Endothelial cell of umbilical vein (primary cell): ENCODE data around the gene NDST3. TPM values are rescaled to one million over a fixed set of nuclear protein-coding genes. Genes with fewer than 3 reads are reported as not detected.

Experiments used
- BruUV-seq: library from RNA; stranded (reverse); fragments of 400-500 nt; replicated peaks from 2 replicates; lab custom pipeline; 2021; lab: Mats Ljungman, UMichigan
- CTCF ChIA-PET: fragments of 300-600, 350-600 bp; sonication (Branson Sonifier 250); formaldehyde crosslinking; loops from one replicate; lab custom pipeline; 2021; ENCODE audit warnings: antibody characterized with exemption, inconsistent platforms; lab: Charles Lee
- POLR2A ChIA-PET: fragments of 300-600, 350-600 bp; sonication (Branson Sonifier 250); formaldehyde crosslinking; loops from one replicate; lab custom pipeline; 2021; ENCODE audit warnings: antibody characterized with exemption, inconsistent platforms; lab: Charles Lee
- DNase-seq: peaks from one replicate; pipeline ENCODE4 v3.0.0-alpha.2; 2011; ENCODE audit warnings: low read depth, low spot score
- FAIRE-seq: peaks from 2 replicates; lab custom pipeline; 2011; peaks lifted over from hg19 to GRCh38; lab: Jason Lieb, UNC
- H2AFZ ChIP-seq: 2 replicates; pipeline ENCODE4 v1.6.0; 2012; ENCODE audit warnings: low read depth, low read length, control low read depth, inconsistent platforms
- H3K27ac ChIP-seq: 2 replicates; pipeline ENCODE4 v1.5.1; 2011; ENCODE audit warnings: low read depth, mild to moderate bottlenecking, control low read depth, low read length, moderate library complexity; ENCODE audit not compliant: insufficient read depth
- H3K27me3 ChIP-seq, 2 experiments: 2 replicates each; pipeline versions ENCODE4 v1.6.0 to v1.6.1; 2011; ENCODE audit warnings: low read length in 2 of 2, mixed read lengths in 1 of 2; ENCODE audit not compliant: control insufficient read depth in 2 of 2, insufficient read depth in 2 of 2
- H3K36me3 ChIP-seq, 2 experiments: 2 replicates in 1 of 2; 3 replicates in 1 of 2; pipeline ENCODE4 v1.5.1; 2011; ENCODE audit warnings: low read length in 2 of 2, mild to moderate bottlenecking in 1 of 2, moderate library complexity in 1 of 2; ENCODE audit not compliant: control insufficient read depth in 2 of 2, insufficient read depth in 2 of 2; ENCODE audit errors: extremely low read depth in 1 of 2
- H3K4me1 ChIP-seq: 3 replicates; pipeline ENCODE4 v1.5.1; 2011; ENCODE audit warnings: mild to moderate bottlenecking, low read length; ENCODE audit not compliant: control insufficient read depth, insufficient read depth; ENCODE audit errors: extremely low read depth
- H3K4me2 ChIP-seq: 2 replicates; pipeline ENCODE4 v1.6.1; 2011; ENCODE audit warnings: low read length, control low read depth, mixed read lengths; ENCODE audit not compliant: insufficient read depth
- H3K4me3 ChIP-seq, 3 experiments: fragments of 200-600 bp in 1 of 3; sonication (generic), shearing (Covaris generic) in 1 of 3; replicated peaks in 1 of 3; 2 replicates each; pipeline ENCODE4 v1.5.1; 2011 to 2016; ENCODE audit warnings: control low read depth in 3 of 3, low read length in 3 of 3, mild to moderate bottlenecking in 2 of 3, inconsistent platforms in 1 of 3, low read depth in 1 of 3, moderate library complexity in 1 of 3; ENCODE audit not compliant: insufficient read depth in 1 of 3
- H3K79me2 ChIP-seq: 2 replicates; pipeline ENCODE4 v1.6.0; 2012; ENCODE audit warnings: low read length, inconsistent platforms; ENCODE audit not compliant: control insufficient read depth, insufficient read depth
- H3K9ac ChIP-seq: replicated peaks from 2 replicates; pipeline ENCODE3; 2011; ENCODE audit warnings: low read length, control low read depth; ENCODE audit not compliant: insufficient read depth; ENCODE audit errors: extremely low read depth
- H3K9me1 ChIP-seq: replicated peaks from 3 replicates; pipeline ENCODE4 v1.6.0; 2011; ENCODE audit warnings: mild to moderate bottlenecking, low read length; ENCODE audit not compliant: control insufficient read depth, insufficient read depth; ENCODE audit errors: extremely low read depth
- H3K9me3 ChIP-seq: replicated peaks from 2 replicates; pipeline ENCODE4 v1.5.1; 2012; ENCODE audit warnings: low read length, inconsistent platforms; ENCODE audit not compliant: control insufficient read depth, insufficient read depth
- H4K20me1 ChIP-seq: replicated peaks from 2 replicates; pipeline ENCODE3; 2011; ENCODE audit warnings: mild to moderate bottlenecking, low read length; ENCODE audit not compliant: control insufficient read depth, insufficient read depth; ENCODE audit errors: extremely low read depth
- CTCF ChIP-seq, 2 donors: IDR thresholded peaks; 1 replicate in 1 of 2; 2 replicates in 1 of 2; pipeline ENCODE4 v1.5.1; 2011; ENCODE audit warnings: low read length in 2 of 2, mild to moderate bottlenecking in 2 of 2, moderate library complexity in 2 of 2, control low read depth in 1 of 2, inconsistent platforms in 1 of 2, low read depth in 1 of 2; ENCODE audit not compliant: insufficient read depth in 1 of 2; ENCODE audit errors: extremely low read depth in 1 of 2
- EZH2 ChIP-seq: IDR thresholded peaks from 2 replicates; pipeline ENCODE4 v1.6.1; 2012; ENCODE audit warnings: borderline replicate concordance, low read depth, mild to moderate bottlenecking, moderate library complexity, low read length, inconsistent platforms; ENCODE audit not compliant: severe bottlenecking
- GATA2 ChIP-seq: IDR thresholded peaks from 2 replicates; pipeline ENCODE4 v1.7.0; 2011; ENCODE audit warnings: low read depth, mild to moderate bottlenecking, moderate library complexity, mixed read lengths, low read length; ENCODE audit not compliant: insufficient read length, insufficient read depth
- JUN ChIP-seq: IDR thresholded peaks from 2 replicates; pipeline ENCODE4 v1.6.1; 2011; ENCODE audit warnings: borderline replicate concordance, low read depth; ENCODE audit not compliant: insufficient read length, insufficient read depth
- MYC ChIP-seq: IDR thresholded peaks from one replicate; pipeline ENCODE4 v1.6.1; 2011; ENCODE audit warnings: mild to moderate bottlenecking, low read depth, low read length
- POLR2A ChIP-seq: IDR thresholded peaks from 2 replicates; pipeline ENCODE4 v1.6.1; 2012; ENCODE audit warnings: low read depth, mild to moderate bottlenecking, control low read depth, low read length
- dilution Hi-C: fragments of 300-500 bp; cut with MboI; formaldehyde crosslinking; loops from one replicate; pipeline ENCODE4 v1.15.0; 2019; ENCODE audit warnings: low sequenced_read_pairs; ENCODE audit not compliant: extremely low pct_ligation_motif_present
- intact Hi-C: fragments of 100-400 bp; cut with micrococcal nuclease; formaldehyde crosslinking; loops from one replicate; pipeline ENCODE4 v1.10.0; 2022
- polyA plus RNA-seq, 4 experiments: library from polyadenylated mRNA; depleted of rRNA in 3 of 4; stranded (reverse) in 3 of 4; unstranded in 1 of 4; fragments of >200 nt; gene quantifications; 2 replicates each; pipeline versions ENCODE4 v1.2.1 to v1.2.3, GENCODE V29; 2011 to 2012; ENCODE audit warnings: missing spikeins in 1 of 4
- total RNA-seq: library from RNA; stranded (reverse); gene quantifications from 2 replicates; pipeline ENCODE4 v1.2.3, GENCODE V29; 2021

The NDST3 gene
- total and polyA plus RNA-seq, 2 donors (not counting 3 experiments of a cell fraction or from before 2014, with no cell fraction given), result 0.04 TPM; not detected in 1

- Histone ChIP-seq H3K4me1 (peaks cover 5% of the 10 kb centered on the region), H3K79me2 (no peaks in the 10 kb centered on the region), H3K9me1 (no peaks in the 10 kb centered on the region), H3K27me3 (no peaks in the 10 kb centered on the region), H4K20me1 (no peaks in the 10 kb centered on the region), H3K9me3 (no peaks in the 10 kb centered on the region), H3K27ac (no peak overlapping the region), H3K4me2 (no peak overlapping the region), H2AFZ (no peak overlapping the region), H3K4me3 (no peak overlapping the region), H3K9ac (no peak overlapping the region), H3K36me3 (no peaks in the 10 kb centered on the region)
- FAIRE-seq (no peak), DNase-seq (no peak)
- dilution Hi-C loops (no loop called here), intact Hi-C loops (loop anchor here (5.0 kb wide), 1 partner anchor 86 kb away; no protein-coding TSS in a partner anchor)
- ChIA-PET POLR2A (no interaction called here), CTCF (interaction anchor here (1.0 kb wide), 1 partner anchor 15 kb away, joined by 3 read pairs; no protein-coding TSS in a partner anchor)
- TF ChIP-seq GATA2 (no peak), JUN (no peak), EZH2 (no peak), POLR2A (no peak), MYC (no peak), CTCF (IDR thresholded peaks at IDR 0.05; ENCODE audit: extremely low read depth in 1 of 2, insufficient read depth in 1 of 2, low read depth in 1 of 2, low read length in 2 of 2) (no peak)
- BruUV-seq, result no TSS peak
Observed at GRCh38 chr4:118173126-118173525, 138.8 kb downstream of the NDST3 start.
